AG04450 (cell line): Measurements from ENCODE around the gene ZNF516. TPM values are rescaled to one million over a fixed set of nuclear protein-coding genes. Genes with fewer than 3 reads are reported as not detected.
A peak's percentile ranks its signal among the peaks of the same experiment; 100 is the strongest.

Experiments
- CTCF ChIA-PET: fragments of 300-600, 350-600 bp; formaldehyde crosslinking; extraction: SDS; loops from one replicate; lab custom pipeline; 2022; ENCODE audit warnings: antibody characterized with exemption, inconsistent platforms; lab: Charles Lee
- POLR2A ChIA-PET: fragments of 350-600 bp; formaldehyde crosslinking; extraction: SDS; loops from one replicate; lab custom pipeline; 2021; ENCODE audit warnings: antibody characterized with exemption, inconsistent platforms; lab: Yijun Ruan, JAX
- DNase-seq: peaks from one replicate; pipeline ENCODE4 v3.0.0-alpha.2; 2011; ENCODE audit warnings: low read depth, low spot score
- H3K27ac ChIP-seq: one replicate; pipeline ENCODE4 v1.5.1; 2012; ENCODE audit warnings: low read depth, low read length, control low read depth
- H3K27me3 ChIP-seq: one replicate; pipeline ENCODE4 v1.6.0; 2012; ENCODE audit warnings: low read length; ENCODE audit not compliant: control insufficient read depth, insufficient read depth
- H3K4me3 ChIP-seq: 2 replicates; pipeline ENCODE4 v1.5.1; 2011; ENCODE audit warnings: mild to moderate bottlenecking, low read depth, low read length, control low read depth
- H3K9me3 ChIP-seq: 2 replicates; pipeline ENCODE4 v1.5.1; 2012; ENCODE audit warnings: low read length; ENCODE audit not compliant: control insufficient read depth, insufficient read depth
- CTCF ChIP-seq: IDR thresholded peaks from 2 replicates; pipeline ENCODE4 v1.5.1; 2011; ENCODE audit warnings: low read depth, low read length, control low read depth, inconsistent platforms
- polyA plus RNA-seq: library from polyadenylated mRNA; depleted of rRNA; stranded (reverse); fragments of >200 nt; gene quantifications from 2 replicates; pipeline ENCODE4 v1.2.3, GENCODE V29; 2011

ZNF516 gene
- polyA plus RNA-seq, 1 experiment = 15.5 TPM

DNA sequence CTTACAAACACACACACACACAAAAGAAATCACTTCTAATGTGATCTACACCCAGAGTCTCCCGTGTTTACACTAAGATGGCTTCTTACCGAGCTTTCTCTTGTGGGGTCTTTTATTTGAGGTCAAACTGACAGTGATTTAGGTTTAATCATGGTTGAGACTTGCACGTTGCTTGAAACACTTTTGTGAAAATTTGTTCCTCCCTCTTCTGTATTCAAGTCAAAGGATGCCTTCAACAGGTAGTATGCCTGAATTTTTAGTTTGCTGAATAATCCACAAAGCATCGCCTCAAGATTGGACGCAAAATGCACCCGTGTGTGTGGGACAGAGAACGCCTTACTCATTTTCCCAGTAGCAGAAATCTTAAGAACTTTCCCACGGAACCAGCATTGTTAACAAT lies 4.0 kb upstream of the ZNF516 start:
- no peak for TF ChIP-seq CTCF
- DNase-seq = no peak
- no peaks in the 10 kb centered on the region for H3K27me3 ChIP-seq
- H3K27ac ChIP-seq = no peak overlapping the region
- POLR2A ChIA-PET = no interaction called here
- no peaks in the 10 kb centered on the region for H3K9me3 ChIP-seq
- no peak overlapping the region for H3K4me3 ChIP-seq
- CTCF ChIA-PET = no interaction called here

- CTCF ChIA-PET = no interaction called here
- DNase-seq = no peak
- H3K27ac ChIP-seq = no peak overlapping the region
- H3K9me3 ChIP-seq = no peaks in the 10 kb centered on the region
- no peak overlapping the region for H3K4me3 ChIP-seq
- no peak for TF ChIP-seq CTCF
- H3K27me3 ChIP-seq = no peaks in the 10 kb centered on the region
- POLR2A ChIA-PET = no interaction called here
Measured at GRCh38 chr18:76498064-76498463, 3.0 kb upstream of the ZNF516 start.

- POLR2A ChIA-PET = no interaction called here
Measured at GRCh38 chr18:76497021-76497420, 2.0 kb upstream of the ZNF516 start.

DNA sequence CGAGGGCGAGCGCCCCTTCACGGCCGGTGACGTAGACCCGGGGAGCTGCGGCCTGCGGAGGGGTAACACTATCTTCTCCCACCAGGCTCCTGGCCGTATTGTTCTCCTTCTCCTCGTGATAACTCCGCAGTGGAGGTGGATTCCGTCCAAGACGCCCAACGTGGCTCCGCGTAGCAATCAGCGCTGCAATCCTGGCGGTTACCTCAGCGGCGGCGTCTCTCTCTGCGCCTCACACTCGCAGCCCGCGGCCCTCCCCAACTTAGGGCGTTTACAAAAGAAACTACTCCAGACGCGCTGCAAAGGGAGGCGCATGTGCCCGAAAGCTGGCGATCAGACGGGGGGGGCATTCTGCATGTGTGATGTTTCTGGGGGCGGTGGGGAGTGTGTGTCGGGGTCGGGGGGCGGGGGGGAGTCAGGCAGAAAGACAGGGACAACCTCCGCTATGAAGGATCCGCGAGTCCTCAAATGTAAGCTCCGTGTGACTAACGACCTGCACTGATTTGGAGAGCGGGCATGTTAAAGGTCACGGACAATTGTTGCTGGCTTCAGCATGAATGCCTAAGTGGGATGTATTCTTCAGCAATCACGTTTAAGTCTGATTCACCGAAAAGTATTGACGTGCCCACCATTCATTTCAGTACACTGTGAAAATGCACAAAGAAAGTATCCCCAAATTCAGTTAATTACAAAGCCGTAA lies 1.3 kb upstream of the ZNF516 start:
- peak overlapping the region; percentile 84 for H3K4me3 ChIP-seq
- no peak for TF ChIP-seq CTCF
- no peaks in the 10 kb centered on the region; the same call in 1 of the 2 replicates for H3K9me3 ChIP-seq
- POLR2A ChIA-PET = no interaction called here
- H3K27ac ChIP-seq = peak overlapping the region; percentile 39
- peak; percentile 37 for DNase-seq
- CTCF ChIA-PET = interaction anchor here (1.3 kb wide), 1 partner anchor 98 kb away, joined by 8 read pairs; no protein-coding TSS in a partner anchor
- H3K27me3 ChIP-seq = no peaks in the 10 kb centered on the region

More at GRCh38 chr18:76497021-76497420, 2.0 kb upstream of the ZNF516 start:
- no peak for TF ChIP-seq CTCF
- H3K27ac ChIP-seq = no peak overlapping the region
- no peak for DNase-seq
- CTCF ChIA-PET = interaction anchor here (0.5 to 1.3 kb wide), 2 partner anchors 99 to 180 kb away, joined by 6 to 8 read pairs; no protein-coding TSS in a partner anchor
- H3K9me3 ChIP-seq = no peaks in the 10 kb centered on the region
- no peak overlapping the region for H3K4me3 ChIP-seq
- no peaks in the 10 kb centered on the region for H3K27me3 ChIP-seq

DNA sequence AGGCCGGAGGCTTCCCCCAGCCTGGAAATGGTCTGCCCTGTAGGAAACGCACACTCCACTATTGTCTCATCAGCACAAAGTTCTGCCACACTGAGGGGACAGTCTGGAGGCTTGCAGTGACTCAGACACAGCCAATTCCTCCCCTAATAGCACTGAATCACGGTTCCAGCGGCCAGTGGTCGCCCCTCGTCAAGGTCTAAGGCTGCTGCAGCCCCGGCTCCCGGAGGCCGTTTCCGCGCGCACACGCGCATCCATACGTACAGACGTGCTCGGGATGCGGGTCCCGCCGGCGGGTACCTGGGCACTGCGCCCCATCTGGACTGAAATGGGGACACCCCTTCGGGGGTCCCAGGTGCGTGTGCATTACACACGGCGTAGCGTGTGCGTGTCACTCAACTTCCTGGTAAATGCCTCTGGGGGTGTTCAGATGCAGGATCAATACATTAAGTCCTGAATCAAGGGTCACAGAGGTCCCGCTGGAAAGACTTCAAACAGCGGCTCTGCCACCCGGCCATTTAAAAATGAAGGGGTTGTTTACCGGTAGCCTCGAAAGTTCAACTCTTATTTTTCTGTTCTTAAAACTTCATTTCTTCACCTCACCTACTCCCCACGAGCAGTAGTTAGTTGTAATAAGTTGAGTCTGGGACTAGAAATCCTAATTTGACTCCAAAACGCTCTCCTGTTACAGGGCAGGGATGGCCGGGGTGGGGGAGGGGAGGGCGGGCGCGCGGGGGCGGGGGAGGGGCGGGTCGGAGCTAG lies 572 bp upstream of the ZNF516 start:
- DNase-seq = no peak
- POLR2A ChIA-PET = no interaction called here

More for the DNA sequence above, 572 bp upstream of the ZNF516 start:
- Histone ChIP-seq H3K4me3 (peak overlapping the region; percentile 84), H3K27me3 (no peaks in the 10 kb centered on the region), H3K9me3 (no peaks in the 10 kb centered on the region; the same call in 1 of the 2 replicates), H3K27ac (peak overlapping the region; percentile 57)
- TF ChIP-seq CTCF = no peak
- CTCF ChIA-PET = interaction anchor here (1.3 kb wide), 1 partner anchor 98 kb away, joined by 8 read pairs; no protein-coding TSS in a partner anchor
